ENCODE results near the gene NIN. TPM values are rescaled to one million over a fixed set of nuclear protein-coding genes. Genes with fewer than 3 reads are reported as not detected.

NIN gene
- total RNA-seq, 1 experiment from 2014 or later = 40.0 TPM

GRCh38 chr14:50837850-50838470 lies 7.0 kb upstream of the NIN start:
- DNase-seq (ENCODE audit: low read depth) = no peak

GRCh38 chr14:50837271-50837670 lies 6.3 kb upstream of the NIN start:
- DNase-seq (ENCODE audit: low read depth) = no peak

GRCh38 chr14:50836515-50836914 lies 5.6 kb upstream of the NIN start:
- DNase-seq (ENCODE audit: low read depth) = peak; percentile 36

- DNase-seq (ENCODE audit: low read depth) = no peak
Measured at GRCh38 chr14:50835280-50835679, 4.3 kb upstream of the NIN start.

- no peak for DNase-seq (ENCODE audit: low read depth)
Measured at GRCh38 chr14:50834802-50835276, 3.9 kb upstream of the NIN start.

- no peak for DNase-seq (ENCODE audit: low read depth)
Measured at GRCh38 chr14:50832935-50833630, 2.1 kb upstream of the NIN start.

- DNase-seq (ENCODE audit: low read depth) = no peak
Measured at GRCh38 chr14:50831726-50832168, 785 bp upstream of the NIN start.

- DNase-seq (ENCODE audit: low read depth) = peak; percentile 41
Measured at GRCh38 chr14:50830044-50830931, 674 bp downstream of the NIN start.

- no peak for DNase-seq (ENCODE audit: low read depth)
Measured at GRCh38 chr14:50829489-50830043, 1.4 kb downstream of the NIN start.

GRCh38 chr14:50828721-50829488 lies 2.1 kb downstream of the NIN start:
- no peak for DNase-seq (ENCODE audit: low read depth)

- no peak for DNase-seq (ENCODE audit: low read depth)
Measured at GRCh38 chr14:50826681-50827080, 4.3 kb downstream of the NIN start.

GRCh38 chr14:50825307-50825706 lies 5.7 kb downstream of the NIN start:
- DNase-seq (ENCODE audit: low read depth) = no peak

- DNase-seq (ENCODE audit: low read depth) = no peak
Measured at GRCh38 chr14:50823762-50824636, 7.0 kb downstream of the NIN start.

- peak; percentile 62 for DNase-seq (ENCODE audit: low read depth)
Measured at GRCh38 chr14:50823051-50823761, 7.8 kb downstream of the NIN start.

GRCh38 chr14:50822501-50823042 lies 8.4 kb downstream of the NIN start:
- DNase-seq (ENCODE audit: low read depth) = no peak

GRCh38 chr14:50821510-50822464 lies 9.2 kb downstream of the NIN start:
- DNase-seq (ENCODE audit: low read depth) = no peak

GRCh38 chr14:50820786-50821509 lies 10.0 kb downstream of the NIN start:
- no peak for DNase-seq (ENCODE audit: low read depth)

Measured in LHCN-M2 (cell line).